Neural cell (in vitro differentiated cells): ENCODE data around the gene EPHA6.
"Not testable (repeated sequence)": the region's sequence is repeated elsewhere in the genome, so short reads cannot be mapped to it uniquely, and the experiment has no call there.

ENCODE experiments used
- EP300 ChIP-seq: fragments of 450-650 bp; conservative IDR thresholded peaks from 2 replicates; pipeline ENCODE4 v1.6.1; 2014; ENCODE audit warnings: antibody characterized with exemption, mild to moderate bottlenecking, moderate library complexity; ENCODE audit not compliant: poor library complexity, severe bottlenecking
- EZH2 ChIP-seq: fragments of 200-600, 300-800 bp; shearing (Covaris generic), sonication (generic); IDR thresholded peaks from 2 replicates; pipeline ENCODE4 v1.6.1; 2014; ENCODE audit warnings: antibody characterized with exemption, low read length, borderline replicate concordance, mild to moderate bottlenecking; ENCODE audit not compliant: insufficient read depth, poor library complexity, severe bottlenecking
- MXI1 ChIP-seq: fragments of 450-650 bp; conservative IDR thresholded peaks from 2 replicates; pipeline ENCODE4 v1.6.1; 2014; ENCODE audit warnings: antibody characterized with exemption, mild to moderate bottlenecking; ENCODE audit not compliant: poor library complexity, severe bottlenecking
- POLR2AphosphoS5 ChIP-seq: IDR thresholded peaks from 2 replicates; pipeline ENCODE4 v1.6.1; 2012
- RAD21 ChIP-seq: fragments of 450-650 bp; conservative IDR thresholded peaks from 2 replicates; pipeline ENCODE4 v1.6.1; 2014; ENCODE audit warnings: antibody characterized with exemption, mild to moderate bottlenecking, moderate library complexity
- SMC3 ChIP-seq: fragments of 450-650 bp; conservative IDR thresholded peaks from 2 replicates; pipeline ENCODE4 v1.6.1; 2014; ENCODE audit warnings: antibody characterized with exemption, mild to moderate bottlenecking, moderate library complexity; ENCODE audit not compliant: poor library complexity
- TF ChIP-seq, protein P1 (sequence below): fragments of 450-650 bp; IDR thresholded peaks from 2 replicates; pipeline ENCODE4 v1.5.1; 2014; ENCODE audit warnings: antibody characterized with exemption, mild to moderate bottlenecking, moderate library complexity; ENCODE audit not compliant: poor library complexity, severe bottlenecking

DNA sequence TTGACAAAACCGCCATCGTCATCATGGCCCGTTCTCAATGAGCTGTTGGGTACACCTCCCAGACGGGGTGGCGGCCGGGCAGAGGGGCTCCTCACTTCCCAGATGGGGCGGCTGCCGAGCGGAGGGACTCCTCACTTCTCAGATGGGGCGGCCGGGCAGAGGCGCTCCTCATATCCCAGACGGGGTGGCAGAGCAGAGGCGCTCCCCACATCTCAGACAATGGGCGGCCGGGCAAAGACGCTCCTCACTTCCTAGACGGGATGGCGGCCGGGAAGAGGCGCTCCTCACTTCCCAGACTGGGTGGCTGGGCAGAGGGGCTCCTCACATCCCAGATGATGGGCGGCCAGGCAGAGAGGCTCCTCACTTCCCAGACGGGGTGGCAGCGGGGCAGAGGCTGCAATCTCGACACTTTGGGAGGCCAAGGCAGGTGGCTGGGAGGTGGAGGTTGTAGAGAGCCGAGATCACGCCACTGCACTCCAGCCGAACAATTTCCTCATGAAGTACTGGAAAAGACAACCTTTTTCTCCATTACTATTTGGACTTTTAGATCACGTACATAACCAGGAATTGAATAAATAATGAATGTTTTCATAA is 666.4 kb downstream of the EPHA6 start:
- not testable (repeated sequence) for TF ChIP-seq EP300, POLR2AphosphoS5, RAD21, EZH2, MXI1, SMC3
- TF ChIP-seq, protein P1, sequence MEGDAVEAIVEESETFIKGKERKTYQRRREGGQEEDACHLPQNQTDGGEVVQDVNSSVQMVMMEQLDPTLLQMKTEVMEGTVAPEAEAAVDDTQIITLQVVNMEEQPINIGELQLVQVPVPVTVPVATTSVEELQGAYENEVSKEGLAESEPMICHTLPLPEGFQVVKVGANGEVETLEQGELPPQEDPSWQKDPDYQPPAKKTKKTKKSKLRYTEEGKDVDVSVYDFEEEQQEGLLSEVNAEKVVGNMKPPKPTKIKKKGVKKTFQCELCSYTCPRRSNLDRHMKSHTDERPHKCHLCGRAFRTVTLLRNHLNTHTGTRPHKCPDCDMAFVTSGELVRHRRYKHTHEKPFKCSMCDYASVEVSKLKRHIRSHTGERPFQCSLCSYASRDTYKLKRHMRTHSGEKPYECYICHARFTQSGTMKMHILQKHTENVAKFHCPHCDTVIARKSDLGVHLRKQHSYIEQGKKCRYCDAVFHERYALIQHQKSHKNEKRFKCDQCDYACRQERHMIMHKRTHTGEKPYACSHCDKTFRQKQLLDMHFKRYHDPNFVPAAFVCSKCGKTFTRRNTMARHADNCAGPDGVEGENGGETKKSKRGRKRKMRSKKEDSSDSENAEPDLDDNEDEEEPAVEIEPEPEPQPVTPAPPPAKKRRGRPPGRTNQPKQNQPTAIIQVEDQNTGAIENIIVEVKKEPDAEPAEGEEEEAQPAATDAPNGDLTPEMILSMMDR, result not testable (repeated sequence)
